NT2/D1 (cell line): ENCODE measurements around the gene C4orf54.

Experiments
- DNase-seq: peaks from one replicate; pipeline ENCODE4 v3.0.0-alpha.2; 2011; ENCODE audit warnings: low read depth, low spot score
- H3K27me3 ChIP-seq: 2 replicates; pipeline ENCODE4 v1.6.0; 2011; ENCODE audit warnings: mild to moderate bottlenecking; ENCODE audit not compliant: insufficient read length, insufficient read depth
- H3K36me3 ChIP-seq: 2 replicates; pipeline ENCODE4 v1.6.1; 2011; ENCODE audit warnings: mild to moderate bottlenecking, low read length, mixed read lengths; ENCODE audit not compliant: insufficient read depth, insufficient read length
- H3K4me1 ChIP-seq: 2 replicates; pipeline ENCODE4 v1.5.1; 2011; ENCODE audit not compliant: insufficient read depth, insufficient read length
- H3K4me3 ChIP-seq: 2 replicates; pipeline ENCODE4 v1.5.1; 2011; ENCODE audit warnings: low read depth; ENCODE audit not compliant: insufficient read length
- H3K9ac ChIP-seq: 2 replicates; pipeline ENCODE4 v1.6.0; 2011; ENCODE audit warnings: low read depth; ENCODE audit not compliant: insufficient read length
- H3K9me3 ChIP-seq: 2 replicates; pipeline ENCODE4 v1.5.1; 2011; ENCODE audit warnings: mild to moderate bottlenecking, low read length; ENCODE audit not compliant: insufficient read depth
- SUZ12 ChIP-seq: IDR thresholded peaks from 2 replicates; pipeline ENCODE4 v1.6.1; 2011; ENCODE audit not compliant: insufficient read length, insufficient read depth; ENCODE audit errors: extremely low read depth
- YY1 ChIP-seq: IDR thresholded peaks from 2 replicates; pipeline ENCODE4 v1.6.1; 2011; ENCODE audit not compliant: insufficient read length, insufficient read depth
- ZNF274 ChIP-seq: IDR thresholded peaks from 2 replicates; pipeline ENCODE4 v1.6.1; 2011; ENCODE audit warnings: mild to moderate bottlenecking, low read depth, low read length

C4orf54 gene

DNA sequence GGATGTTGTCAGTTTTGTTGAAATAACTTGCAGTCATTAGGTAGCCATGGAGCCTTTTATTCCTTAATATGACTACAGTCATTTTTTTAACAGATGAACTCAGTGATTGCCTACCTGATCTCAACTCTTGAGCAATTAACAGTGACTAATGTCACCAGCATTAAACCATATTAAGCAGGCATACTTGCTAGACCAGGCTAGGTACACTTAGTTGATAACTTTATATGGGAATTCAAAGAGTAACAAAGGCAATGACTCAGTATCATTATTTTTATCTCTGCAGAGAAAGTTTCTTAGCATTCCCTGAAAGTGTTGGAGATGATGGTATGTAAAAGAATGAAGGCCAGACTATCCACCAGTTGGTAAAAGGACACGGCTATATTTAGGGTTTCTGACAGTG lies at the start of gene C4orf54:
TSS of gene C4orf54 (minus strand) at position 31 of the 400 bp plus-strand sequence. CDS start 3,180 bp downstream, outside the sequence.
- Histone ChIP-seq H3K9ac (no peak within 1 kb of the TSS), H3K4me1 (no peaks in the 10 kb centered on the region), H3K36me3 (no peaks in the 10 kb centered on the region), H3K27me3 (no peaks in the 10 kb centered on the region), H3K9me3 (no peaks in the 10 kb centered on the region; the same call in 1 of the 2 replicates), H3K4me3 (no peak within 1 kb of the TSS)
- no peak for DNase-seq
- TF ChIP-seq SUZ12 (no peak), YY1 (no peak), ZNF274 (no peak)

DNA sequence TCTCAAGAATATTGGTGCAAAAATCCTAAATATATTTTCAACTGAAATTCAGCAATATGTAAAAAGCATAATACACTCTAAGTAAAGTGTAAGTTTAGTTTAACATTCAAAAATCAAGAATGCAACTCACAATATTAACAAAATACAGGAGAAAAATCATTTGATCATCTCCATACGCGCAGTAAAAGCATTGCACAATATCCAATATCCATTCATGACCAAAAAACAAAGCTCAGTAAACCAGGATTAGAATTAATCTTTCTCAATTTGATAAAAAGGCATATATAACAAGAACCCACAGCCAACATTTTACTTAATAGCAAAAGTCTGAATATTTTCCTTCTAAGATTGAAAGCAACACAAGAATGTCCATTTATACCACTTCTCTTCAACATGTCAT lies 48.3 kb upstream of the C4orf54 start:
- no peaks in the 10 kb centered on the region for H3K27me3 ChIP-seq

DNA sequence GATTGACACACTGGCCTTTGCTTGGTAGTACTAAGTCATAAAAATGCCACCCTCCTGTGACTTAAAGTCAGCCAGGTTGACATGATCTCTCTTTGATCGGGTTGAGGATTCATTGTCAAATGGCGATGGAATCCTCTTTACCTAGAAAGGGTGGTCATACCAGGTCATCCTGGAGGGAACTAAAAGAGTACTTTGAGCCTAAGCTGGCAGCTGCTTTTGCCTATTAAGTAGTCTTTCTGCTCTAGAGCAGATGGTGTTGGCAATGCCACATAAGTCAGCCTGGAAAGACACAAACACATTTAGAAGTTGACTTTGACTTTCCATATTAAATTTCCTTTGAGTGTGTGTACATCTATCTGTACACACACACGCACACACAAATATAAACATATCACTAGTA lies 39.2 kb upstream of the C4orf54 start:
- Histone ChIP-seq H3K36me3 (no peaks in the 10 kb centered on the region), H3K9me3 (no peaks in the 10 kb centered on the region), H3K4me1 (no peaks in the 10 kb centered on the region), H3K9ac (no peak overlapping the region), H3K4me3 (no peak overlapping the region), H3K27me3 (no peaks in the 10 kb centered on the region)
- DNase-seq: no peak
- TF ChIP-seq YY1 (no peak), ZNF274 (no peak), SUZ12 (no peak)

More for the DNA sequence above, 48.3 kb upstream of the C4orf54 start:
- Histone ChIP-seq H3K4me3 (no peak overlapping the region), H3K4me1 (no peaks in the 10 kb centered on the region), H3K36me3 (no peaks in the 10 kb centered on the region), H3K9me3 (no peaks in the 10 kb centered on the region), H3K9ac (no peak overlapping the region)
- TF ChIP-seq SUZ12 (no peak), ZNF274 (no peak), YY1 (no peak)
- no peak for DNase-seq

DNA sequence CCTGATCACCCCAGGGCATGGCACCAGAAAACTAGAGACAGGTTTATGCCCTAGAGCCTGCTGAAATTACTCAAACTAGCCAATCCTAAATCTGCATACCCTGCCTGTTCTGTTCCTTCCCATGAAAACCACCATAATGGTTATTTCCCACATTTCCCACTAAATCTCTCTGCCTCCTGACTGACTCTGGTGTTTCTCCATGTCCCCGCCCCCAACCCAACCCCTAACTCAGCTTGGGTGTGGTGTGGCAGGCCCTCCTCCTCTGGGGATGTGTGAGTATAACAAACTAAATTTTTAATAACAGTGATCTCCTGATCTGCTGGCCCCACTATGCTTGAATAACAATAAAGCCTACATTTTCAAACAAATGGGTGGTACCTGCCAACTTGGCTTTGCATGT lies 35.5 kb upstream of the C4orf54 start:
- no peak for TF ChIP-seq ZNF274
- TF ChIP-seq SUZ12: no peak
- TF ChIP-seq YY1: no peak
- Histone ChIP-seq H3K9me3 (no peaks in the 10 kb centered on the region; the same call in 1 of the 2 replicates), H3K36me3 (no peaks in the 10 kb centered on the region), H3K27me3 (no peaks in the 10 kb centered on the region), H3K4me1 (no peaks in the 10 kb centered on the region), H3K4me3 (no peak overlapping the region), H3K9ac (no peak overlapping the region)
- no peak for DNase-seq

DNA sequence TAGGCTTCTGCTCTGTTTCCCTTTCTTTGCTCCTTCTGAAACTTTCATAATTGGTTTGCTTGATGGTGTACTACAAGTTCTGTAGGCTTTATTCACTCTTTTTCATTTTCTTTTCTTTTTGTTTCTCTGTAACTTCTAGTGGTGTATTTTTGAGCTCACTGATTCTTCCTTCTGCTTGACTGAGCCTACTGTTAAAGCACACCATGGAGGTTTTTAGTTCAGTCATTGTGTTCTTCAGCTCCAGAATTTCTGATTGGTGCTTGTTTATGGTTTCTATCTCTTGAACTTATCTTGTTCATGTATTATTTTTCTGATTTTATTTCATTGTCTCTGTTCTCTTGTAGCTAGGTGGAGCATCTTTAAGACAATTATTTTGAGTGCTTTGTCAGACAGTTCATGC lies 33.4 kb upstream of the C4orf54 start:
- no peak for TF ChIP-seq YY1
- Histone ChIP-seq H3K4me3 (no peak overlapping the region), H3K9ac (no peak overlapping the region), H3K27me3 (no peaks in the 10 kb centered on the region), H3K9me3 (no peaks in the 10 kb centered on the region; the same call in 1 of the 2 replicates), H3K36me3 (no peaks in the 10 kb centered on the region), H3K4me1 (no peaks in the 10 kb centered on the region)
- no peak for DNase-seq

DNA sequence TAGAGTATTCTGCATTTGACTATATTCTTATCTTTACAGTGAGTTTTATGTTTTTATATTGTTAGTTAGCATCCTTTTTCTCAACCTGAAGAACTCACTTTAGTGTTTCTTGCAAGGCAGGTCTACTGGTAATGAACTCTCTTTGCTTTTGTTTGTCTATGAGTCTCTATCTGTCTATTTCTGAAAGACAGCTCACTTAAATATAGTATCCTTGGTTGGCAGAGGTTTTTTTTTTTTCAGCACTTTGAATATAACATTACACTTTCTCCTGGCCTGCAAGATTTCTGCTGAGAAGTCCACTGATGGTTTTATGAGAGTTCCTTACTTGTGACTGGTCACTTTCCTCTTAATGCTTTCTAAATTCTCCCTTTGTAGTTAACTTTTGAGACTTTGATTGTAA lies 32.8 kb upstream of the C4orf54 start:
- H3K27me3 ChIP-seq: no peaks in the 10 kb centered on the region
- no peak overlapping the region for H3K9ac ChIP-seq

DNA sequence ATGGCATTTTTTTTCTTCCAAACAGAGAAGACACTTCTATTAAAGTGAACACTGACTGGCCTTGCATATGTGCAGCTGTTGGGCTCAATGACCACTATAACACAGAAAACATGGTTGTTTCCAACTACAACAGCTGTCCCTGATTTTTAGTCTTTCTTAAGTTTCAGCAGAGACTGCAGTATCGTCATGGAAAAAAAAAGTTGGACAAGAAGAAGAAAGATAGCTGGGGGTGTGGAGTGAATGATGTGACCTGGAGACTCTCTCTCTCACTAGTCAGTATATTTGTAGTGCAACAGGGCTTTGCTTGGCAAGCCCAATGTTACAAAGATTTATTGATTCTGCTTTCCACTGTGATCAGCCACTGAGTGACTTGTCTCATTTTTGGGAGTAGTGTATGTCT lies 29.5 kb upstream of the C4orf54 start:
- H3K4me3 ChIP-seq: no peak overlapping the region
- no peak for TF ChIP-seq SUZ12
- H3K9me3 ChIP-seq: no peaks in the 10 kb centered on the region; the same call in 1 of the 2 replicates
- H3K36me3 ChIP-seq: no peaks in the 10 kb centered on the region
- DNase-seq: no peak
- H3K9ac ChIP-seq: no peak overlapping the region
- H3K27me3 ChIP-seq: no peaks in the 10 kb centered on the region
- H3K4me1 ChIP-seq: no peaks in the 10 kb centered on the region

More for the DNA sequence above, 32.8 kb upstream of the C4orf54 start:
- Histone ChIP-seq H3K4me3 (no peak overlapping the region), H3K36me3 (no peaks in the 10 kb centered on the region), H3K4me1 (no peaks in the 10 kb centered on the region), H3K9me3 (no peaks in the 10 kb centered on the region; the same call in 1 of the 2 replicates)
- TF ChIP-seq YY1 (no peak), SUZ12 (no peak), ZNF274 (no peak)
- DNase-seq: no peak

DNA sequence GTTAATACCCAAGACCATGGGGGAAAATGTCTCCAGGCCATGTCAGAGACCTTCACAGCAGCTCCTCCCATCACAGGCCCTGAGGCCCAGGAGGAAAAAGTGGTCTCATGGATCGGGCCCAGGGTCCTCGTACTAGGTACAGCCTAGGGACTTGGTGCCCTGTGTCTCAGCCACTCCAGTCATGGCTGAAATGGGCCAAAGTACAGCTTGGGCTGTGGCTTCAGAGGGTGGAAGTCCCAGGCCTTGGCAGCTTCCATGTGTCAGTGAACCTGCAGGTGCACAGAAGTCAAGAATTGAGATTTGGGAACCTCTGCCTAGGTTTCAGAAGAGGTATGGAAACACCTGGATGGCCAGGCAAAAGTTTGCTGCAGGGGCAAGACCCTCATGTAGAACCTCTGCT lies 27.6 kb upstream of the C4orf54 start:
- DNase-seq: no peak
- Histone ChIP-seq H3K9me3 (no peaks in the 10 kb centered on the region; the same call in 1 of the 2 replicates), H3K36me3 (no peaks in the 10 kb centered on the region), H3K4me1 (no peaks in the 10 kb centered on the region), H3K9ac (no peak overlapping the region), H3K4me3 (no peak overlapping the region), H3K27me3 (no peaks in the 10 kb centered on the region)
- TF ChIP-seq SUZ12: no peak
- TF ChIP-seq ZNF274: no peak
- no peak for TF ChIP-seq YY1
